T-helper 2 cell treated with Interferon-gamma antibody and Interleukin-4, amounts not matched to agents 100 ng/mL and 5 ng/mL, for 36 hours (primary cell): Measurements from ENCODE around the gene GUK1. TPM values are rescaled to one million over a fixed set of nuclear protein-coding genes. Genes with fewer than 3 reads are reported as not detected.

Experiments used
- intact Hi-C: fragments of 100-400 bp; cut with micrococcal nuclease; formaldehyde crosslinking; loops from one replicate; pipeline ENCODE4 v1.15.1; 2023
- total RNA-seq: library from RNA; stranded (reverse); gene quantifications from 2 replicates; pipeline ENCODE4 v1.2.3, GENCODE V29; 2022

GUK1 gene
- total RNA-seq, 1 donor from 2014 or later, result 240 TPM

DNA sequence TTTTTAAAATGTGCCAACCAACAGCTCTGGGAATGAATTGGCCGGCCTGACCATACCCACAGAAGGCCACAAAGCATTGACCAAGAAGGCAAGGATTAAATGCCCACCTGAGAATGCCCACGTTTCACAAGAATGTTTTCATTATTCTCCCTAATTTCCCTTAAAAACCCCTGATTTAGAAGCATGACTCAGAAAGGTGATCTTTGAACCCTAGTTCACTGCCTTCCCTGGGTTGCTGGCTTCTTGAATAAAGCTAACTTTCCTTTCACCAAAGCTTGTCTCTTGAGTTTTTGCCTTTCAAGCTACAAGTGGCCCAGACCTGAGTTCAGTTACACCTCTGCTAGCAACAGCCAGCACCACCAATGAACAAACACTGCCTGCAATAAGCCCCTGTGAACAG, 16.6 kb upstream of the GUK1 start:
- intact Hi-C loops, result no loop called here

DNA sequence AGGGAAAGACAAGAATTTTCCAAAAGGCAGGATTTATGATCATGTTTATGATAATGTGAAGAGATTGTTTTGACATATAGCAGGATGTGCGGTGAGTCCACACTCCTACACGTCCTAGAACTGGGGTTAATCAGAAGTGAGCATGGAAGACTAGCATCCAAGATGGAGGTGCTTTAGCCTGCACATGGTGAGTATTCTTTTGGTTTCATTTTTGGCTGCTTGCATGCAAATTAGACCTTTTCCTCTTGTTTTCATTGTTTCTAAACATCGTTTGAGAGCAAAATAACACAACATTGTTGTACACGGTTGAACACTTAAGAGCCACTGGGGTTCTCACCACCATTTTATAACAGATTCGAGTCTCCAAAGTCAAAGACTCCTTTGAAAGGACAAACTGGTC, 14.9 kb upstream of the GUK1 start:
- intact Hi-C loops, result no loop called here

DNA sequence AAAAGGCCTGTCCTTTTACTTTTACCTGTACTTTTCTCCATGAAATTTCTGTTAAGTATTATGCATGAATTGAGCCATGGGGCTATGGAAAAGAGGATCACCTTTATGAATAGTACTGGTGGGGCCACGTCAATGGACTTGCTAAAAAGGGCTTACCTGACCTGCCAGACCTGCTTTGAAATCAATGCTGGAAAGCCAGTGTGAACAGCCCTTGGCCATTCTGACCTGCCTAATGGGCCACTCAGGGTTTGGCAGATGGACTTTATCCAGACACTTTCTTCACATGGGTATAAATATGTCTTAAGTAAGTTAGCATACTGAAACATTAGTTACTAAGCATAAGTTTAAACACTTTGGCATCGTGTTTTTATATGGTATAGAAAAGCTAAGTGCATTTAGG, 8.3 kb upstream of the GUK1 start:
- intact Hi-C loops, result loop anchor here (2.0 to 10.0 kb wide), 2 partner anchors 383 to 647 kb away; no protein-coding TSS in a partner anchor

DNA sequence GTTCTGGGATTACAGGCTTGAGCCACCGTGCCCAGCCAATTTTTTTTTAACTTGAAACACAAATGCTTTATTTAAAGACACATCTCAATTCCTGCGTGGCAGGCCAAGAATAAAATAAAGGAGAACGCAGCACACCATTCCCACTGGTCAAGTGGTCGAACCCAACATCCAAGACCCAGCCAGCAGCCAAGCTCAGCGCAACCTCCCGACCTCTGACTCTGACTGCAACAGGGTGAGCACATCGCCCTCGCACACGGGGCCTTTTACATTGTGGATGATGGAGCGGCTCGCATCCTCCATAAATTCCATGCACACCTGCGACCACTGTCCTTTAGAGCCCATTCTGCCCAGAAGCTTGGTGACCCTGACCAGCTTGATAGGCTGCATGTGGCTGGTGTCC, 5.5 kb upstream of the GUK1 start:
- intact Hi-C loops, result loop anchor here (10.0 kb wide), 1 partner anchor 650 kb away; no protein-coding TSS in a partner anchor

DNA sequence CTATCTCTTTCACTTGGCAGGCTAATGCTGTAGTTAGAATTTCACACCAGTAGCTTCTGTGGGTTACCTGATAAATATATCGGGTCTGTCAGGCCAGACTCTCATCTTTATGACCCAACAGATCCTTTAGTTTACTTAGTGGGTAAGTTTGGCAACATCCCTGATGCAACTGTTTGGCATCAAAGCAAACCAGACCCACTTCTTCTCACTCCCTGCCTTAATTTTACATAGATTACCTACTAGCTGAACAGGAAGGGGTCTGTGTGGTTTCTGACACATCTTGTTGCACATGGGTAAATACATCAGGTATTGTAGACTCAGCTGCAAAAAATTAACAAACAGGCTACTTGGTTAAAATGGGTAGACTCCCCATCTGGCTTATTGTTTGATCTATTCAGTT, 3.2 kb upstream of the GUK1 start:
- intact Hi-C loops, result loop anchor here (10.0 kb wide), 1 partner anchor 652 kb away; no protein-coding TSS in a partner anchor

DNA sequence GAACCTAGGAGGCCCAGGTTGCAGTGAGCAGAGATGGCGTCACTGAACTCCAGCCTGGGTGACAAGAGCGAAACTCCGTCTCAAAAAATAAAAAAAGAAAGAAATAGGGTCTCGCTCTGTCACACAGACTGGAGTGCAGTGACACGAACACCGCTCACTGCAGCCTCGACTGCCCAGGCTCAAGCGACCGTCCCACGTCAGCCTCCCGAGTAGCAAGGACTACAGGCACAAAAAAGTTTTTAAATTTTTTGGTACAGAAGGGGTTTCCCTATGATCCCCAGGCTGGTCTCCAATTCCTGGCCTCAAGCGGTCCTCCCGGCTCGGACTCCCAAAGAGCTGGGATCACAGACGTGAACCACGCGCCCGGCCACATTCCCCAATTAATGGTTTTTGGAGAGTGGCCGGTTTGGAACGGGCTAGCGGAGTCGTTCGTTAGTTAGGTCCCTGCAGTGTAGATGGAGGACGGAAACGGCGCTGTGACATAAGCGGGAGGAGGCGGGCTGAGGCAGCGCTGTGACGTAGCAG, 611 bp upstream of the GUK1 start:
- intact Hi-C loops, result loop anchor here (2.0 to 10.0 kb wide), 2 partner anchors 325 to 655 kb away; no protein-coding TSS in a partner anchor

DNA sequence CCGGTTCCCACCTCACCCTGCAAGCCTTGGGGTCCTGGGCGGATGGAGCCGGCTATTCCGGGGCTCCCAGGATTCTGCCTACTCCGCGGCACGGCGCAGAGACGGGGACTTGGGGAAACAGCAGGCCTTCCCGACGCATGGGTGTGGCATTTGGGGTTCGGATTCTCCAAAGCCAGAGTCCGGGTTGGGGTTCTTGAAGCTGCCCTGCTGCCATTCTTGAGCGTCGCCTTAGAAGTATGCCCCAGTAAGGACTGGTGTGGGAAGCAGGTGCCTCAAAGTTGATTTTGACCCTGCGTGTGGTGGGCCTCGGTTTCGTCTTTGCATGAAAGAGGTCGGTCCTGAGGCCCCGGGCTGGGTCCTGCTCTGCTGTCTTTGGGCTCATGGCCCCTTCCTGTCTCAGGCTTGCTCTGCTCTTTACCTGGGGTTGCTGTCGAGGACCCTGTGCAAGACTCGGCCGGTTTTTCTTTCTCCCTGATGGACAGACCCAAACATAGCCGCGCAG, 696 bp downstream of the GUK1 start:
- intact Hi-C loops, result loop anchor here (1.0 kb wide), 9 partner anchors 25 to 352 kb away; partner anchors contain the start of genes ARF1, C1orf35, IBA57 and MRPL55

DNA sequence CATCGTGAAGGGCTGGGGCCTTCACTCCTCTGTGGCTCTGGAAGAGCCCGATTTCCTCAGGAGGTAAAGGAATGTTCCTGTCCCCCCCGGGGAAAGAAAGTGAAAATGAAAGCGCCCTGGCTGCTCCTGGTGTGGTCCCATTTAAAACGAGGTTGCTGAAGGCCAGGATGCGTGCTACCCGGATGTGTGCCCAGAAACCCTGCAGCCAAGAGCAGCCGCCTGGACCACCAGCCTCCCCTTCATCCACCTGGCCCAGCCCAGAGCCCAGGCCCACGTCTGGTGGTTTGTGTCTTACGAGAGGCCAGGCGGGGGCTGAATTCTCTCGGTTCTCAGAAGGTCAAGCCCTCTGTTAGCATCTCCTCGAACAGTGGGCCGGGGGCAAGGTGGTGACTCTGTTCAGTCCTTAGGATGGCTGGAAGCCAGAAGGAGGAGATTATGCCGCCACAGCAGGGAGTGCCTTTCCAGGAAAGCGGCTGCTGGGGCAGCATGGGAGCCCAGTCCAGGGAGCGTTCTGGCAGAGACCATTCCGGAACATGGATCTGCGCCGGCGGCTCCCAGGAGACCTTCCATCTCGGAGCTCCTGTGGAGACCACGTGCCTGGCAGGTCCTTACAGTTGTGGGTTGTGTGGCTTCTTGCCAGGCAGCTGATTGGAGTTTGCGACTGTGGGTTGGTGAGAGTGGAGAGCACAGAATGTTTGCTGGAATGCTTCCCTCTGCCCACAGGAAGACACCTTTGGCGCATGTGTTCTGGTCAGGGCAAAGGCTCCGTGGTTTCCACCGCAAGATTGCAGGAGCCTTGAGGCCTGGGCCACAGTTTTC, 1.4 kb downstream of the GUK1 start:
- intact Hi-C loops, result no loop called here

DNA sequence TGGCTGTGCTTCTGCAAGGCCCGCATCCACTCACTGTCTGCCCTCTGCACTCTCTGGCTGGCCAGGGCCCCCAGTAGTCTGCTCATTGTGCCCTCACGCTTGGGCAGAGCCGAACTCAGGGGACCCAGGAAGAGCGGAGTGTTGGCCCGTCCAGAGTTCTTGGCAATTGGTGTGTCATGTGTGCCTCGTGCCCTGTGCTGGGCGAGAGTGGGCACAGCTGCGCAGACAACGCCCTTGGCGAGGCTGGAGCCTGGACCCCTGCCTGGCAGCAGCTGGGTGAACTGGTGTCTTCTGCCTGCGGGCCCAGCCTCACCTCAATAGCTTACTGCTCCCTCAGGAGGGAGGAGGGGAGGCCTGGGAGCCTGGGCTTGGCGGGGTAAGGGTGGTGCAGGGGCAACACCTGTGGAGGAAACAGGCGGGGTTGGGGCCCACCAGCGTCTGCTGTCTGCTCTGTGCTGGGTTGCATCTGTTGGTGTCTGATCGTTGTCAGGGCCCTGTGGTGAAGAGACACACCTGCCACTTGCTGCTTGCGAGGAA, 2.1 kb downstream of the GUK1 start:
- intact Hi-C loops, result no loop called here

DNA sequence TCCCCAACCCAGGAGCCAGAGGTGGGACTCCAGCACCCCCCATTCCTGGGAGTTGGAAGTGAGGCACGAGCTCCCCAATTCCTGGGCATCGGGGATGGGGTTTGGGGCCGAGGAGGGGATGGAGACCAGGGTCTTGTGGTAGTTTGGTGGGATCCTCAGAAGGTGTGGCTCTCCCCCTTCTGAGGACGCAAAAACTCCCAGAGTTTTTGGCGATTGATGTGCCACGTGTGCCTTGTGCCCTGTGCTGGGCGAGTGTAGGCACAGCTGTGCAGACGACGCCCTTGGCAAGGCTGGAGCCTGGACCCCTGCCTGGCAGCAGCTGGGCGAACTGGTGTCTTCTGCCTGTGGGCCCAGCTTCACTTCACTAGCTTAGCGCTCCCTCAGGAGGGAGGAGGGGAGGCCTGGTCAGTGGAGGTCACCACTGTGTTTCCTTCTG, 2.6 kb downstream of the GUK1 start:
- intact Hi-C loops, result no loop called here

DNA sequence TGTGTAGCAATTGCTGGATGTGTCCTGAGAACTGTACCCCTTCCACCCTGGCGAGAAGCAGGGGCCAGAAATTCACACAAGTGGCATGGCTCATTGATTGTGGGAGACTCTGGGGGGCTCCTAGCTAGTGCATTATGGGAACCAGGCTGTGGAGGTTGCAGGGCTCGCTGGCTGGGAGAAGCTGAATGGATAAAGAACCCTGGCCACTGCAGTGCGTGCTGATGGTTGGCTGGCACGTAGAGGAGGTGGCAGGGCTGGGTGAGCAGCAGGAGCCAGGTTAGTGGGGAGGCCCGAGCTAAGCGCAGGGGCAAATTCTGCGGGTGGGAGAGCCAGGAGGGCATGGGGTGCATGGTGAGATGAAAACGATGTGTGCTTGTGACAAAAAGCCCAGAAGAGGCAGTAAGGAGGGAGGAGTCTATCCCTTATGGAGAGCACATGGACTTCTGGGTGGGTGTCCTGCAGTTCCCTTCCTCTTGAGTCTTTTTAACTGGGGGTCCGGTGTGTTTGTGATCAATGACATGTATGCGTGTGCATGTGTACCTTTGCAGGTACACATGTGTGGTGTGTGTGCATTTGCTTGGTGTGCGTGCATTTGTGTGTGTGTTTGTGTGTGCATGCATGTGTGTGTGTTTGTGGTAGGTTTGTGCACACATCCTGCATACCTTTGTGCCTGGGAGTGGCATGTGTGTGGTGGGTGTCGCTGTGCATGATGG, 3.6 kb downstream of the GUK1 start:
- intact Hi-C loops, result no loop called here

DNA sequence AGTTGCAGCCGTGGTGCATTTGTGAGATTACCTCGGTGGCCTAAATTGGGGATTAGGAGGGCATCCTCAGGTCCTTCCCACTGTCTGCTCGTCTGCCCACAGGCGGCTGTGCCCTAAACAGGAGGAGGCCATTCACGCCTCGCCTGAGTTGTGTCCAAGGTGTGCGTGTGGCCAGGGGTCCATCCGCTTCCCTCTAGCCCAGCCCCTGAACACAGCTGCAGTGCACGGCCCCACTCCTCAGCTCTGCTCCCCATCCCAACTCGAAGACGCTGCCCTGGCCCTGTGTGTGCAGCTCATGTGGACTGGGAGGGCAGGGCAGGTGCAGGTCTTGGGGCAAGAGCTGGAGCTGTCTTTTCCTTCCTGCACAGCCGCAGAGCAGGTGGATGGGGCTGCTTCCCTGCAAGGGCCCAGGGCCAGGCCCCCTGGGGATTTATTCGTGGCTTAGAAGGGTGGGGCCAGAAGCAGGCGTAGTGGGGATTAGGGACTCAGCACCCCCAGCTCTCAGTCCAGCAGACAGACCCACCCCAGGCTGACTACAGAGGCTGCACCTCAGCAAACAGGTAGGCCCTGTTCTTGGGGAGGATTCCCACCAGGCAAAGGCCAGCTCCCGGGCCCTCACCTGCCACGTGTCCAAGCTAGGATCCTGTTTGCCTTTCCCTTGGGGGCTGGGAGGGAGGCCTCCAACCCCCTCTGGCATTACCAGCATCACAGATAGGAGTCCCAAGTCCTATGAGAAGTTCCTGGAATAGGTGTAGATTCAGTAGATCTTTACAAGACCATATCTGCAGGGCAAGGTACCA, 4.3 kb downstream of the GUK1 start:
- intact Hi-C loops, result no loop called here

DNA sequence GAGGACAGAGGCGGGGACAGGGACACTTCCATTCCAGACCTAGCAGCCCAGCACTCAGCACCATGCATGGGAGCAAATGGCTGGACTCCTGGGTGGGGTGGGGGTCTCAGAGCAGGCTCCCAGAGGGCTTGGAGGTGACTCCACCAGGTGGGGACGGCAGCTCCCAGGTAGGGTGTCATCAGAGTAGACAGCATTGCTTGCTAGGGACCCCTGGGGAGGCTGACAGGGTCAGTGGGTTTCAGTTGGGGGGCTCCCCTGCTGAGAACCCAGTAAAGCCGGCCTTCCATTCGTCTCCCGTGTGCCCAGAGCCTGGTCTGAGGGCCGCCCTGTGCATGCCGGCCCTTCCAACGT, 4.9 kb downstream of the GUK1 start:
- intact Hi-C loops, result no loop called here

DNA sequence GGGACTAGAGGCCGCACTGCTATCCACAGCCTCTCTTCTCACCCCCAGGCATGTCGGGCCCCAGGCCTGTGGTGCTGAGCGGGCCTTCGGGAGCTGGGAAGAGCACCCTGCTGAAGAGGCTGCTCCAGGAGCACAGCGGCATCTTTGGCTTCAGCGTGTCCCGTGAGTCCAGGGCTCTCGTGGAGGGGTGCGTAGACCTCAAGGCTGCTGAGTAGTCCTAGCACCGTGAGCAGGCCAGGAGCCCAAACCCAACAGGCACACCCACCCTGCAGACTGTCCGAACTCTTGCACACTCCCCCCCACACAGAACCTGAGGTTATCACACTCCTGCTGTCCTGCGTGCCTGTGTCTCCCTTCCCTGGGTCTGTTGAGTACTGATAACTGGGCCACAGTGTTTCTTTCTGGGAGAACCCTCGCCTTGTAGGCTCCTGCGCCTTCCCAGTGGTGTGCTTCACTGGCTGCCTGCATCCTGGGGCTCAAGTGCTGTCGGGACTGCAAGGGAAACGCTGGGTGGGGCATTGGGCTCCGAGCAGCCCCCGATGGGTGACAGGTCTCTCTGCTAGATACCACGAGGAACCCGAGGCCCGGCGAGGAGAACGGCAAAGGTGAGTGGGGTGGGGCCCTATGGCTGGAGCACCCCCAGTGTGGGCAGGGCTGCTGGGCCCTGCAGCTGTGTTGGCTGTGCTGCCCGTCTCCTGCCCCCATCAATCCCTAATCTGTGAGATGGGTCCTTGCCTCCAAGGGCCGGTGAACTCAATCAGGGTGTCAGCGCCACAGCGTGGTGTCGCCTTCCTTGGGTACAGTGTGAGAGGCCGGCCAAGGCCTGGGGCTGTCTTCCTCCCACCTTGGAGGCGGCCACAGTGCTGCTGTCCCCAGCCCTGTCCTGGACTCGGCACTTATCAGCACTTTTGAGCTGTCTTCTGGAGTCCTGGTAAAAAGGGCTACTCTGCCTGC, 5.7 kb downstream of the GUK1 start:
- intact Hi-C loops, result no loop called here

DNA sequence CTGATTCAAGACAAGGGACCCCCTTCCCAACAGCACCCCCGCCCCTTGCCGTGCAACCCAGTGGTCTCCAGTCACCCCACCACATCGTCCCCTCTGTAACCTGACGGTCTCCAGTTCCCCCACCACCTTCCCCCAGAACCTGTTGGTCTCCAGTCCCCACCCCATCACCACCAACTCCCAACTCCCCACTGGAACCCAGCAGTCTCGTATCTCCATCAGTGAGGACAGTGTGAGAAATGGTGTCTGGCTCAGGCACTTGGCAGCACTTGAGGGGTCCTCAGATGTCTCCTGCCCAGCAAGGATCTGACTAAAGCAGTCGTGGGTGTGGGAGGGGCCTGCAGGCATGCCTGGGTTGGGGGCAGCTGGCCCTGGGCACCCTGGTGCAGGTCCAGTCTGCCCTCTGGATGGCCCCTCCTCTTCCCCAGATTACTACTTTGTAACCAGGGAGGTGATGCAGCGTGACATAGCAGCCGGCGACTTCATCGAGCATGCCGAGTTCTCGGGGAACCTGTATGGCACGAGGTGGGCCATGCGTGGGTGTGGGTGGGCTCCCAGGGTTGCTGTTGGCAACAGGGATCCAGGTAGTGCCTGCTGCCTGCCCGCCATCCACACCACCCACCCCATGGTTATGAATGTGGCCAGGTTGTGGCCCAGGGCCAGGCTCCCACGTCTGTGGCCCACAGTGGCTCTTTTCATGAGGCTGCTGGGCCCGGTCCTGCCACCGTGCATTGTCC, 6.5 kb downstream of the GUK1 start:
- intact Hi-C loops, result no loop called here

DNA sequence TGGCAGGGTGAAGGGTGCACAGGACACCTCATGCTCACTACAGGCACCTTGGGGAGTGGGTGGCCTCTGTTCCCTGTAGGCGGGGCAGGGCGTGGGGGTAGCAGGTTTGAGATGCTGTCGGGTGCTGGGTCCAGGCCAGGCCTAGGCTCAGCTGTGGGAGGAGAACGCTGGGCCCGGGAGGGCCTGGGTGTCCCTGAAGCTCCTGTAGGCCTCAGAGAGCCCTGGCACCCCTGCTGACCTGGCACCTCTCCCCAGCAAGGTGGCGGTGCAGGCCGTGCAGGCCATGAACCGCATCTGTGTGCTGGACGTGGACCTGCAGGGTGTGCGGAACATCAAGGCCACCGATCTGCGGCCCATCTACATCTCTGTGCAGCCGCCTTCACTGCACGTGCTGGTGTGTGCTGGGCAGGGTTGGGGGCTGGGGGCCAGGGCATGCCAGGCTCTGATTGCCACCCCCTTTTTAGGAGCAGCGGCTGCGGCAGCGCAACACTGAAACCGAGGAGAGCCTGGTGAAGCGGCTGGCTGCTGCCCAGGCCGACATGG, 7.1 kb downstream of the GUK1 start:
- intact Hi-C loops, result no loop called here

DNA sequence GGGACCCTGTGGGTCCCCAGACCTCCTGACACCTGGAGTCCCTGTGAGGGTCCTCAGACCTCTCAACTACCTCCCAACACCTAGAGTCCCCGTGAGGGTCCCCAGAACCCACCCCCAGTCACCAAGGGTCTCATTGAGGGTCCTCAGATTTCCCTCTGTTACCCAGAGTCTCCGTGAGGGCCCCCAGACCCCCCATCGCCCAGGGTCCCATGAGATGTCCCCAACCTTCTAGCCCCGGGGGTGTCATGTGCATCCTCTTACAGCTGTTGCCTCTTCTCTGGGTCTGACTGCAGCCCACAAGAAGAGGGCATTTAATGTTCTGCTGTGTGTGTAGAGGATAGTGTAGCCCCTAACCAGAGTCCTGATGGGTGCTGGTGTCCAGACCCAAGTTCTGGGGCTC, 7.7 kb downstream of the GUK1 start:
- intact Hi-C loops, result no loop called here

DNA sequence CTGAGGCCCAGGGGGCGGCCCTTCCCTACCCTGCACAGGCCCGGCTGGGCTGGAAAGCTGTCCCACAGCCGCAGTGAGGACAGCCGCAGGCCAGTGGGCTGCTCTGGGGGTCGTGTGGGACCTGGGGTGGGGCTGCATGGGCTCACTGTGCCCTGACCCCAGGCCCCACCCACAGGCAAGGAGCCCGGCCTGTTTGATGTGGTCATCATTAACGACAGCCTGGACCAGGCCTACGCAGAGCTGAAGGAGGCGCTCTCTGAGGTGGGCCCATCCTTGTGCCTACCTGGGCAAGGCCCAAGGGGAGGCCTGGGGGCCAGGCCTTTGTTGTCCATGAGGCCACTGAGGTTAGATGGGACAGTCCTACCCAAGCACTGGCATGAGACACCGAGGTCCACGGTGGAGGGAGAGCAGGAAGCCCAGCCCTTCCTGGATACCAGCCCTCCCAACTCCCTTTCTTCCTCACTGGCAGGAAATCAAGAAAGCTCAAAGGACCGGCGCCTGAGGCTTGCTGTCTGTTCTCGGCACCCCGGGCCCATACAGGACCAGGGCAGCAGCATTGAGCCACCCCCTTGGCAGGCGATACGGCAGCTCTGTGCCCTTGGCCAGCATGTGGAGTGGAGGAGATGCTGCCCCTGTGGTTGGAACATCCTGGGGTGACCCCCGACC, 8.2 kb downstream of the GUK1 start:
- intact Hi-C loops, result no loop called here
